ENCODE measurements around the gene KIF6. TPM values are rescaled to one million over a fixed set of nuclear protein-coding genes. Genes with fewer than 3 reads are reported as not detected.

The KIF6 gene
- total RNA-seq, 2 experiments from 2014 or later, result not detected

DNA sequence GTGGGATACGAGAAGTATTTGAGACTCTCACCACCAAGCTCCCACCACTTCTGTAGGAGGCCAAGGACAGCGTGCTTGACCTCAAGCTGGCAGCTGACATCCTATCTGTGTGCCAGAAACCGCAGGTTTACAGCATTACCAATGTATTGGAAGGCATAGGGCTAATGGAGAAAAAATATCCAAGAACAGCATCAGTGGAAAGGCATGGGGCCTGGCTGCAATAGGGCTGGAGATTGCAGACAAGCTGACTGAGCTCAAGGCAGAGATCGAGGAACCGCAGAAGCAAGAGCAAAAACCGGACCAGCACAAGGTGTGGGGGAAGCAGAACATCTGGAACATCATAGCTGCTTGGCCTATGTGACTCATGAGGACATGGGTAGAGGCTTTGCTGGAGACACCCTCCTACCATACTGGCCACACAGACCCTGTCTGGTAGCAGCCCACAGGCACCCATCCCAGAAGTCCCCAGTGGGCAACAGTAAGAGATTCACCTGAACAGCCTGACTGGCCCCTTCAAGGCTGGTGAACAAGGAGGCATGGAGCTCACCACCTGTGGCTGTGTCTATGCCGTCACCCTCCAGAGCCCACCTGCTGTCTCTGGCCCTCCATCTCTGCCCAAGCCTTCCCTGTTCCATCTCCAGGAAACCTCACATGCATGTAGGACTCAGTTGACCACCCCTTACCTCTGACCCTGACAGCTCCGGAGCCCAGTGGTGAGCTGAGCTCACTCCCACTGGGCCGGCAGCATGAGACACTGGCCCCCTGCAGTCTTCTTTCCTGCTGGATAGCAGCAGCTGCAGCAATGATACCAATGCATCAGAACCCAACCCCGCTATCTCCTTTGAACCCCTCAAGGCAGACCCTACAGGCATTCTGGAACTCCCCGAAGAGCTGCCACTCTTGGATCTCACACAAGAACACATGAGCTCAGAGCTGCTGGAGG, 171.1 kb downstream of the KIF6 start:
- Mint-ChIP-seq H3K4me3 (no peak overlapping the region), H3K9me3 (no peaks in the 10 kb centered on the region), H3K4me1 (ENCODE audit: low read depth) (no peaks in the 10 kb centered on the region), H3K27ac (no peak overlapping the region), H3K27me3 (peaks cover 27% of the 10 kb centered on the region), H3K36me3 (ENCODE audit: low read depth) (no peaks in the 10 kb centered on the region)
- POLR2A ChIA-PET, result no interaction called here
- DNase-seq, result no peak
- CTCF ChIA-PET, result interaction anchor here (0.5 kb wide), 1 partner anchor 763 kb away, joined by 3 read pairs; no protein-coding TSS in a partner anchor
- Histone ChIP-seq H3K27me3 (ENCODE audit: control insufficient read depth in 1 of 2, insufficient read depth in 2 of 2, low read length in 2 of 2) (peaks cover 0 to 6% of the 10 kb centered on the region in 2 experiments), H3K4me1 (ENCODE audit: insufficient read depth, low read length) (no peaks in the 10 kb centered on the region), H3K36me3 (ENCODE audit: insufficient read depth, low read length) (no peaks in the 10 kb centered on the region), H3K27ac (ENCODE audit: low read depth in 1 of 2, low read length in 2 of 2) (no peak overlapping the region), H3K4me3 (ENCODE audit: low read length) (no peak overlapping the region), H3K9me3 (ENCODE audit: control insufficient read depth in 1 of 2, insufficient read depth in 1 of 2, low read length in 2 of 2) (no peaks in the 10 kb centered on the region)
- intact Hi-C loops (cut with DNase I, micrococcal nuclease), result no loop called here
- TF ChIP-seq CTCF (IDR thresholded peaks at IDR 0.05), result no peak
- ATAC-seq (ENCODE audit: poor library complexity), result no peak

DNA sequence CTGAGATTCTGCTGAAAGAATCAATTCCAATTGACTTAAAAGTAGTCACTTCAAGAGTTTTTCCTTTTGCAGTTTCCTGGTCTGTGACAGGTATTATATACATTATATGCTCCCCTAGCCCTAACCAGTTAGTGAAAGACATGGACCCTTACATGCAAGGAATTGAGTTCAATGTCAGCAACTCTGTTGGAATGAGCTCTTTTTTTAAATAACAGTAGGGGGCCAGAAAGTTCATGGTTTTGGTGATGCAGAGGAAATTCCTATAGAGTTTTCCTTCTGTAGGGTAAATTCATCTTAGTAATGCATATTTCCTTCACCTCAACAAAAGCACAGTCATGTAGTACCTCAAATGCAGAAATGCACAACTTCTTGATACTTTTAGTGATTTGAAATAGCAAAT, 172.2 kb downstream of the KIF6 start:
- ChIA-PET POLR2A (no interaction called here), CTCF (no interaction called here)
- H3K27ac ChIP-seq (ENCODE audit: low read depth in 1 of 2, low read length in 2 of 2), result no peak overlapping the region
- intact Hi-C loops (cut with DNase I, micrococcal nuclease), result no loop called here
- peaks cover 0 to 6% of the 10 kb centered on the region in 2 experiments for H3K27me3 ChIP-seq (ENCODE audit: control insufficient read depth in 1 of 2, insufficient read depth in 2 of 2, low read length in 2 of 2)
- no peak overlapping the region for H3K4me3 ChIP-seq (ENCODE audit: low read length)
- Mint-ChIP-seq H3K27ac (no peak overlapping the region), H3K9me3 (no peaks in the 10 kb centered on the region), H3K4me3 (no peak overlapping the region), H3K36me3 (ENCODE audit: low read depth) (no peaks in the 10 kb centered on the region), H3K4me1 (ENCODE audit: low read depth) (no peaks in the 10 kb centered on the region), H3K27me3 (peaks cover 36% of the 10 kb centered on the region)
- no peaks in the 10 kb centered on the region for H3K9me3 ChIP-seq (ENCODE audit: control insufficient read depth in 1 of 2, insufficient read depth in 1 of 2, low read length in 2 of 2)
- H3K36me3 ChIP-seq (ENCODE audit: insufficient read depth, low read length), result no peaks in the 10 kb centered on the region
- no peak for TF ChIP-seq CTCF (IDR thresholded peaks at IDR 0.05)
- ATAC-seq (ENCODE audit: poor library complexity), result no peak
- H3K4me1 ChIP-seq (ENCODE audit: insufficient read depth, low read length), result no peaks in the 10 kb centered on the region
- no peak for DNase-seq

DNA sequence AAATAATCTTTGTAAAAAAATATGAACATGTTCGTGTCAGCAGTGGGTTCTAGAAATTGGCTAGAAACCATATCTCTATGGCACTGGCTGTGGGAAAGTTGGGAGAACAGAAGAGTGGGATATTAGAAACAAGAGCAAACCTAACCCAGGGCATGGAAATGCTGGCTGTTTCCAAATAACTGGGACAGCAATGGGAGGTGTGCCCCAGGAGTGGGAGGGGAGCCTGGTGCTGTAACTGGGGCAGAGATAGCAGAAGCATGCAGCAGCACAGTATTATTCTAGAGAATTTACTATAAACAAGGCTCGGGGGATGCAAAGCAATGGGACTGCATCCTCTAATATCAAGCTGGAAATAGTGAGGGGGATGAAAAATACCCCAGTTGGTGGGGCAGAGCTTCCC, 175.0 kb downstream of the KIF6 start:
- H3K27ac Mint-ChIP-seq, result no peak overlapping the region
- Histone ChIP-seq H3K4me3 (ENCODE audit: low read length) (no peak overlapping the region), H3K4me1 (ENCODE audit: insufficient read depth, low read length) (no peaks in the 10 kb centered on the region), H3K27me3 (ENCODE audit: control insufficient read depth in 1 of 2, insufficient read depth in 2 of 2, low read length in 2 of 2) (peaks cover 0 to 6% of the 10 kb centered on the region in 2 experiments), H3K9me3 (ENCODE audit: control insufficient read depth in 1 of 2, insufficient read depth in 1 of 2, low read length in 2 of 2) (no peaks in the 10 kb centered on the region), H3K36me3 (ENCODE audit: insufficient read depth, low read length) (no peaks in the 10 kb centered on the region), H3K27ac (ENCODE audit: low read depth in 1 of 2, low read length in 2 of 2) (no peak overlapping the region)
- intact Hi-C loops (cut with DNase I, micrococcal nuclease), result no loop called here
- ATAC-seq (ENCODE audit: poor library complexity) (no peak), DNase-seq (no peak)
- POLR2A ChIA-PET, result no interaction called here
- H3K4me1 Mint-ChIP-seq (ENCODE audit: low read depth), result no peaks in the 10 kb centered on the region
- H3K27me3 Mint-ChIP-seq, result peaks cover 37% of the 10 kb centered on the region
- H3K9me3 Mint-ChIP-seq, result no peaks in the 10 kb centered on the region
- no peaks in the 10 kb centered on the region for H3K36me3 Mint-ChIP-seq (ENCODE audit: low read depth)
- no peak overlapping the region for H3K4me3 Mint-ChIP-seq
- TF ChIP-seq CTCF (IDR thresholded peaks at IDR 0.05), result no peak
- CTCF ChIA-PET, result no interaction called here
